D721Med (cell line): ENCODE measurements around the gene MXD4.

Experiments
- DNase-seq: peaks from one replicate; pipeline ENCODE4 v3.0.0; 2011; ENCODE audit warnings: low spot score; ENCODE audit not compliant: insufficient read length
- FAIRE-seq: peaks from 2 replicates; lab custom pipeline; 2011; peaks lifted over from hg19 to GRCh38; lab: Jason Lieb, UNC
- CTCF ChIP-seq: IDR thresholded peaks from 2 replicates; pipeline ENCODE4 v1.5.1; 2012; ENCODE audit warnings: mild to moderate bottlenecking, control low read depth; ENCODE audit not compliant: insufficient read depth; ENCODE audit errors: missing control alignments

Gene MXD4

GRCh38 chr4:2273657-2274319 is 11.9 kb upstream of the MXD4 start:
- FAIRE-seq (no peak), DNase-seq (no peak)
- no peak for TF ChIP-seq CTCF

GRCh38 chr4:2273221-2273620 is 11.3 kb upstream of the MXD4 start:
- TF ChIP-seq CTCF = no peak
- DNase-seq (no peak), FAIRE-seq (no peak)

GRCh38 chr4:2272828-2273120 is 10.9 kb upstream of the MXD4 start:
- DNase-seq (no peak), FAIRE-seq (no peak)
- TF ChIP-seq CTCF = no peak

GRCh38 chr4:2272026-2272827 is 10.3 kb upstream of the MXD4 start:
- no peak for TF ChIP-seq CTCF
- DNase-seq (no peak), FAIRE-seq (no peak)

DNA sequence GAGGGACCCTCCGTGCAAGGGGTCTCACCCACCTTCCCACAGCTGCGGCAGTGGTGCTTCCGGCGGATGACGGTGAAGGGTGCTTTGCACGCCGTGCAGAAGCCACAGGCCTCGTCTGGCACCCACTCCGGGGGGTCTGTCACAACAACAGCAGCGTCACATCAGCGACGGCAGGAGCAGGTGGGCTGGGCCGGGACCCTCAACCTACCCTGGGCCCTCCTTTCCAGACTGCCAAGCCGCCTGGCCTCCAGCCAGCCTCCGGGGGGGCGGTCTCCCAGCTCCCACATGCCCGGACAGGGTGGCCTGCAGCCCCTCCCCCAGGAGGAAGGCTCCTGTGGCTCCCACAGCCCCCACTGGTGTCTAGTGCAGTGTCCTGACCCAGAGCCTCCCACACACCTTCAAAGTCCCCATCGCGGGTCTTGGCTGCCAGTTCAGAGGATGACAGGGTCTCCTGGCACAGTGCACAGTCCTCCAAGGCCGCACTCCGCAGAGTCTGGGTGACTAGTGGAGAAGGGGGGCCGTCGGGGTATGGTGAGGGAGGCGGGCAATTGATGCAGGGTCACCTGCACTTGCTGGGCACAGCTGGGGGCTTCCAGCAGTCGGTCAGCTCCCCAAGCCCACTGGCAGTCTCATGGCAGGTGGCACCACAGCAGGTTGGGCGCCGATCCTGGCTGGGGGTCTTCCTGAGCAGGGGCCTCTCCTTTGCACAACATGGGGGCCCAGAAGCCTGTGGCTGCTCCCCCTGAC is 9.5 kb upstream of the MXD4 start:
- no peak for TF ChIP-seq CTCF
- no peak for FAIRE-seq
- no peak for DNase-seq

DNA sequence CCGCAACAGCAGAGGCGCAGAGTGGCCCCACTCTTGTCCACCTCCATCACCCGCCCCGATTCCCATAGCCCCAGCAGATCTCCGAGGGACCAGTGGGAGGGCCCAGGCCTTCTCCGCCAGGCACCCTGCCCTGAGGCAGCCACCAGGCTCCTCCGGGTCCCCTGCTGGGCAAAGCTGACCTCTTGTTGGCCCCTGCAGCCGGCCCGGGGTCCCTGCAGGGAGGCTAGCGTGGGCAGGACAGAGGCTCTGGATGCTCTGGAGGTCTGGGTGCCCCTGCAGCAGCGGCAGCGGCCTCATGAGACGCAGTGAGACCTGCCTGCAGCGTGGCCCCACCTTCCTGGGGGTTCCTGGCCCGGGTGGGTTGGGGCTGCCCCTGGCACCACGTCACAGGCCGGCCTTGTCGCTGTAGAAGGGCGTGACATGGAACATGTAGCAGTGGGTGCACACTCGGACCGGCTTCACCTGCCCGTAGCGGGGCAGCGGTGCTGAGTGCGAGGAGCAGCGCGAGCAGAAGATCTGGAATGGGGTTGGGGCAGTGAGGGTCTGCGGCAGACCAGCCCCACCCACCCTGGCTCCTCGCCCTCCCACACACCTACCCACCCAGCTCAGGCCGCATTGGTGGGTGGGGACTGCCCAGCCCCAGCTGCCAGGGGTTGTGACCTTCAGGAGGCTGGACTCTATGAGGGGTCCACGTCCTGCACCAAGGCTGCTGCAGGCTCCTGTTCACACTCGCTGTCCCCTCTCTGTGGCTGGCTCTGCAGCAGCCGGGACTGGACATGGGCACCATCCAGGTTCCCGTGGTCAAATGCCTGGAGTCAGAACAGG is 8.6 kb upstream of the MXD4 start:
- FAIRE-seq (no peak), DNase-seq (no peak)

More for the DNA sequence above, 8.6 kb upstream of the MXD4 start:
- no peak for TF ChIP-seq CTCF
